NB4 (cell line): ENCODE results near the gene MLANA.

ENCODE experiments used
- CTCF ChIP-seq: IDR thresholded peaks from one replicate; pipeline ENCODE4 v1.5.1; 2012; ENCODE audit warnings: low read depth, low read length
- MAX ChIP-seq: IDR thresholded peaks from 2 replicates; pipeline ENCODE4 v1.6.1; 2011; ENCODE audit warnings: low read depth, low read length
- MYC ChIP-seq: IDR thresholded peaks from 2 replicates; pipeline ENCODE4 v1.6.1; 2011; ENCODE audit warnings: low read depth, low read length
- POLR2A ChIP-seq: IDR thresholded peaks from 2 replicates; pipeline ENCODE4 v1.6.1; 2011; ENCODE audit warnings: mild to moderate bottlenecking; ENCODE audit not compliant: insufficient read length; ENCODE audit errors: extremely low read depth

GRCh38 chr9:5852987-5853386, 37.7 kb upstream of the MLANA start:
- TF ChIP-seq CTCF (no peak), POLR2A (no peak), MAX (no peak), MYC (no peak)
